H9 (cell line): Measurements from ENCODE around the gene SLC28A3. TPM values are rescaled to one million over a fixed set of nuclear protein-coding genes. Genes with fewer than 3 reads are reported as not detected.
A peak's percentile ranks its signal among the peaks of the same experiment; 100 is the strongest.

Source experiments
- DNase-seq: peaks from one replicate; pipeline ENCODE4 v3.0.0-alpha.2; 2017
- H2AFZ ChIP-seq: one replicate; pipeline ENCODE4 v1.6.1; 2013; ENCODE audit warnings: mild to moderate bottlenecking, low read length, control low read depth, moderate library complexity
- H2AK5ac ChIP-seq: 2 replicates; pipeline ENCODE4 v1.6.1; 2013; ENCODE audit warnings: low read length, control low read depth, mixed read lengths; ENCODE audit not compliant: insufficient read length
- H2BK120ac ChIP-seq: one replicate; pipeline ENCODE4 v1.6.1; 2013; ENCODE audit warnings: low read depth, mild to moderate bottlenecking, low read length, control low read depth, inconsistent platforms; ENCODE audit not compliant: poor library complexity, severe bottlenecking
- H2BK12ac ChIP-seq: 2 replicates; pipeline ENCODE4 v1.6.1; 2013; ENCODE audit warnings: low read length, control low read depth, mixed read lengths, low read depth; ENCODE audit not compliant: insufficient read length
- H2BK15ac ChIP-seq: 2 replicates; pipeline ENCODE4 v1.6.1; 2013; ENCODE audit warnings: low read depth, low read length, control low read depth
- H2BK20ac ChIP-seq: one replicate; pipeline ENCODE4 v1.6.1; 2013; ENCODE audit warnings: low read depth, mild to moderate bottlenecking, low read length, control low read depth, inconsistent platforms; ENCODE audit not compliant: poor library complexity, severe bottlenecking
- H2BK5ac ChIP-seq: 2 replicates; pipeline ENCODE4 v1.6.1; 2013; ENCODE audit warnings: low read length, control low read depth, mixed read lengths; ENCODE audit not compliant: insufficient read length
- H3K14ac ChIP-seq: 2 replicates; pipeline ENCODE4 v1.6.1; 2013; ENCODE audit warnings: low read length, control low read depth; ENCODE audit not compliant: insufficient read depth
- H3K18ac ChIP-seq: 2 replicates; pipeline ENCODE4 v1.6.1; 2013; ENCODE audit warnings: low read depth, mild to moderate bottlenecking, mixed read lengths, low read length, control low read depth; ENCODE audit not compliant: insufficient read length
- H3K23ac ChIP-seq: 2 replicates; pipeline ENCODE4 v1.6.1; 2013; ENCODE audit warnings: low read length, control low read depth, mixed read lengths, low read depth; ENCODE audit not compliant: insufficient read length
- H3K23me2 ChIP-seq: 2 replicates; pipeline ENCODE4 v1.6.1; 2013; ENCODE audit warnings: low read depth, mild to moderate bottlenecking, mixed read lengths, low read length, control low read depth; ENCODE audit not compliant: insufficient read length, poor library complexity, severe bottlenecking
- H3K27ac ChIP-seq: 2 replicates; pipeline ENCODE4 v1.5.1; 2013; ENCODE audit warnings: low read length, control low read depth, mixed read lengths, low read depth; ENCODE audit not compliant: insufficient read length
- H3K27me3 ChIP-seq: 2 replicates; pipeline ENCODE4 v1.6.1; 2013; ENCODE audit warnings: low read length, control low read depth, inconsistent platforms; ENCODE audit not compliant: insufficient read depth
- H3K4ac ChIP-seq: 2 replicates; pipeline ENCODE4 v1.6.1; 2013; ENCODE audit warnings: low read depth, mild to moderate bottlenecking, control low read depth, inconsistent platforms, low read length, moderate library complexity
- H3K4me1 ChIP-seq: 2 replicates; pipeline ENCODE4 v1.6.1; 2013; ENCODE audit warnings: low read length, control low read depth, inconsistent platforms; ENCODE audit not compliant: insufficient read depth
- H3K4me2 ChIP-seq: 2 replicates; pipeline ENCODE4 v1.6.1; 2013; ENCODE audit warnings: low read length, control low read depth, mixed read lengths; ENCODE audit not compliant: insufficient read length, insufficient read depth
- H3K56ac ChIP-seq: 2 replicates; pipeline ENCODE4 v1.6.1; 2013; ENCODE audit warnings: low read depth, mild to moderate bottlenecking, mixed read lengths, low read length, control low read depth; ENCODE audit not compliant: insufficient read length
- H3K79me1 ChIP-seq: 2 replicates; pipeline ENCODE4 v1.6.1; 2013; ENCODE audit warnings: low read depth, mild to moderate bottlenecking, moderate library complexity, low read length, control low read depth, inconsistent platforms; ENCODE audit not compliant: insufficient read depth, poor library complexity, severe bottlenecking
- H3K79me2 ChIP-seq: 2 replicates; pipeline ENCODE4 v1.6.1; 2013; ENCODE audit warnings: low read length, control low read depth, inconsistent platforms; ENCODE audit not compliant: insufficient read depth
- H3K9ac ChIP-seq: 2 replicates; pipeline ENCODE4 v1.6.1; 2013; ENCODE audit warnings: low read length, control low read depth, mixed read lengths; ENCODE audit not compliant: insufficient read length; ENCODE audit errors: extremely low read depth
- H3K9me3 ChIP-seq: one replicate; pipeline ENCODE4 v1.6.1; 2013; ENCODE audit warnings: low read depth, low read length, inconsistent platforms; ENCODE audit not compliant: control insufficient read depth
- H3T11ph ChIP-seq: one replicate; pipeline ENCODE4 v1.6.1; 2013; ENCODE audit warnings: mild to moderate bottlenecking, low read length, control low read depth, inconsistent platforms
- H4K20me1 ChIP-seq: one replicate; pipeline ENCODE4 v1.6.1; 2013; ENCODE audit not compliant: control insufficient read depth, insufficient read length, insufficient read depth
- H4K5ac ChIP-seq: 2 replicates; pipeline ENCODE4 v1.6.1; 2013; ENCODE audit warnings: low read depth, mild to moderate bottlenecking, mixed read lengths, low read length, control low read depth; ENCODE audit not compliant: insufficient read length
- H4K8ac ChIP-seq: replicated peaks from 2 replicates; pipeline ENCODE4 v1.6.1; 2013; ENCODE audit warnings: low read length, control low read depth, mixed read lengths, low read depth; ENCODE audit not compliant: insufficient read length
- H4K91ac ChIP-seq: 2 replicates; pipeline ENCODE4 v1.6.1; 2013; ENCODE audit warnings: low read depth, mild to moderate bottlenecking, moderate library complexity, mixed read lengths, low read length, control low read depth; ENCODE audit not compliant: insufficient read length
- H3K27ac Mint-ChIP-seq, 3 experiments: 2 replicates in 2 of 3; 3 replicates in 1 of 3; pipeline ENCODE4 v1.8.0; 2020 to 2021; ENCODE audit warnings: mixed read lengths in 3 of 3, mild to moderate bottlenecking in 1 of 3, moderate library complexity in 1 of 3
- H3K27me3 Mint-ChIP-seq: 2 replicates; pipeline ENCODE4 v1.8.0; 2021; ENCODE audit warnings: low read depth, mild to moderate bottlenecking, moderate library complexity, mixed read lengths
- H3K36me3 Mint-ChIP-seq, 3 experiments: 2 replicates in 2 of 3; 3 replicates in 1 of 3; pipeline ENCODE4 v1.8.0; 2020 to 2021; ENCODE audit warnings: low read depth in 3 of 3, mixed read lengths in 3 of 3; ENCODE audit not compliant: insufficient read depth in 1 of 3
- H3K4me1 Mint-ChIP-seq, 2 experiments: 2 replicates each; pipeline ENCODE4 v1.8.0; 2020; ENCODE audit warnings: mixed read lengths in 2 of 2
- H3K4me3 Mint-ChIP-seq, 2 experiments: 2 replicates in 1 of 2; 3 replicates in 1 of 2; pipeline ENCODE4 v1.8.0; 2020 to 2021; ENCODE audit warnings: mild to moderate bottlenecking in 2 of 2, mixed read lengths in 2 of 2, moderate library complexity in 1 of 2
- H3K9me3 Mint-ChIP-seq, 2 experiments: 2 replicates in 1 of 2; 3 replicates in 1 of 2; pipeline ENCODE4 v1.8.0; 2020; ENCODE audit warnings: mild to moderate bottlenecking in 2 of 2, mixed read lengths in 2 of 2, moderate library complexity in 1 of 2
- CTCF ChIP-seq: fragments of 200-600 bp; sonication (generic); conservative IDR thresholded peaks from 3 replicates; pipeline ENCODE4 v1.8.0; 2021; ENCODE audit warnings: antibody characterized with exemption, mild to moderate bottlenecking
- WGBS: extraction: QIAGEN DNeasy Blood & Tissue Kit; methylation state at CpG from one replicate; pipeline ENCODE4 v1.1.7; 2013; ENCODE audit warnings: missing lambda C conversion rate, low lambda C conversion rate, mixed read lengths; ENCODE audit not compliant: insufficient read length; ENCODE audit errors: extremely low coverage; 5-methylcytosine and 5-hydroxymethylcytosine counted together
- total RNA-seq: library from RNA; stranded (reverse); gene quantifications from 2 replicates; pipeline ENCODE4 v1.2.1, GENCODE V29; 2021

The SLC28A3 gene
- total RNA-seq, 1 experiment from 2014 or later = not detected

- Histone ChIP-seq H2BK120ac (no peak overlapping the region), H2BK12ac (no peak overlapping the region), H3K23ac (no peak overlapping the region), H2BK20ac (no peak overlapping the region), H3K9me3 (no peaks in the 10 kb centered on the region), H2AK5ac (no peak overlapping the region), H3K79me2 (no peaks in the 10 kb centered on the region), H3T11ph (no peak overlapping the region), H3K23me2 (no peaks in the 10 kb centered on the region), H2BK15ac (no peak overlapping the region), H4K5ac (no peak overlapping the region), H3K27me3 (no peaks in the 10 kb centered on the region; the same call in 1 of the 2 replicates), H3K79me1 (no peaks in the 10 kb centered on the region), H4K8ac (no peak overlapping the region), H3K14ac (no peak overlapping the region), H2BK5ac (no peak overlapping the region), H3K4ac (no peak overlapping the region), H3K4me1 (peaks cover 3% of the 10 kb centered on the region; the same call in 1 of the 2 replicates), H2AFZ (no peak overlapping the region), H3K27ac (no peak overlapping the region), H4K20me1 (no peaks in the 10 kb centered on the region), H3K56ac (no peak overlapping the region), H3K18ac (no peak overlapping the region), H3K9ac (no peak overlapping the region), H3K4me2 (no peak overlapping the region), H4K91ac (no peak overlapping the region)
- no CpG with 5 or more reads among the region's 7 CpGs for WGBS
- DNase-seq = no peak
- Mint-ChIP-seq H3K4me1 (peaks cover 12% of the 10 kb centered on the region in 2 experiments), H3K27ac (peak overlapping the region in 1 of 3 experiments; percentile 44; a peak in 1 of 7 replicates), H3K9me3 (no peaks in the 10 kb centered on the region), H3K36me3 (no peaks in the 10 kb centered on the region), H3K27me3 (no peaks in the 10 kb centered on the region; the same call in 1 of the 2 replicates), H3K4me3 (no peak overlapping the region)
- TF ChIP-seq CTCF = no peak
Observed at GRCh38 chr9:84296146-84296843, 44.3 kb downstream of the SLC28A3 start.
